Heart right ventricle (tissue), 16 donors: ENCODE results near the gene ADAMTS2. TPM values are rescaled to one million over a fixed set of nuclear protein-coding genes. Genes with fewer than 3 reads are reported as not detected.

Experiments used
- ATAC-seq, 8 donors: fragments of 200-7000 bp; cut with Tn5 transposase; one replicate each; pipeline ENCODE4 v1.9.1; 2020; ENCODE audit warnings: mild to moderate bottlenecking in 8 of 8, moderate library complexity in 8 of 8, moderate number of reproducible peaks in 1 of 8
- DNase-seq, 2 donors: peaks; one replicate each; pipeline ENCODE4 v3.0.0-alpha.2; 2020
- H3K27ac ChIP-seq, 10 donors: fragments of 200-600 bp; sonication (generic) in 2 of 10; one replicate each; pipeline versions ENCODE4 v1.5.0 to v1.8.0; 2020 to 2022; ENCODE audit warnings: mild to moderate bottlenecking in 3 of 10
- H3K27me3 ChIP-seq, 7 donors: fragments of 200-600 bp; one replicate each; pipeline ENCODE4 v1.8.0; 2021 to 2022; ENCODE audit warnings: mild to moderate bottlenecking in 2 of 7
- H3K36me3 ChIP-seq, 9 donors: fragments of 200-600 bp; sonication (generic) in 1 of 9; one replicate each; pipeline versions ENCODE4 v1.5.0 to v1.8.0; 2020 to 2022; ENCODE audit warnings: mild to moderate bottlenecking in 2 of 9
- H3K4me1 ChIP-seq, 9 donors: fragments of 200-600 bp; sonication (generic) in 1 of 9; one replicate each; pipeline versions ENCODE4 v1.5.0 to v1.8.0; 2020 to 2022; ENCODE audit warnings: mild to moderate bottlenecking in 4 of 9
- H3K4me3 ChIP-seq, 10 donors: fragments of 200-600 bp; sonication (generic) in 2 of 10; one replicate each; pipeline versions ENCODE4 v1.5.0 to v1.8.0; 2020 to 2022; ENCODE audit warnings: mild to moderate bottlenecking in 7 of 10, moderate library complexity in 2 of 10
- H3K9me3 ChIP-seq, 11 donors: fragments of 200-600 bp in 10 of 11; sonication (generic) in 2 of 11; one replicate each; pipeline versions ENCODE4 v1.5.0 to v1.8.0; 2013 to 2022; ENCODE audit warnings: mild to moderate bottlenecking in 2 of 11, control low read depth in 1 of 11, moderate library complexity in 1 of 11
- WGBS, 2 donors: extraction: QIAGEN DNeasy Blood & Tissue Kit; methylation state at CpG; one replicate each; pipeline ENCODE4 v1.1.7; 2013; ENCODE audit warnings: inconsistent platforms in 1 of 2; 5-methylcytosine and 5-hydroxymethylcytosine counted together
- intact Hi-C, 10 donors: fragments of 100-400 bp; cut with DNase I; formaldehyde crosslinking; loops; one replicate each; pipeline versions ENCODE4 v1.11.1 to v1.14.2; 2022
- polyA plus RNA-seq, 2 donors: library from polyadenylated mRNA; stranded (reverse); fragments of 200-250 nt; gene quantifications; one replicate each; pipeline ENCODE4 v1.2.3, GENCODE V29; 2013
- total RNA-seq, 10 donors: library from RNA; stranded (reverse); fragmentation: NEBNext Ultra II Directional in 3 of 10; extraction: Animal tissue kit (Norgen Biotek cat#: 25700) in 3 of 10; gene quantifications; one replicate each; pipeline versions ENCODE4 v1.2.1 to v1.2.4, GENCODE V29; 2021 to 2023
- TF ChIP-seq, protein P1 (sequence below), 9 donors: fragments of 200-600 bp; sonication (generic) in 2 of 9; IDR thresholded peaks; one replicate each; pipeline versions ENCODE4 v1.5.0 to v1.8.0; 2021 to 2022; ENCODE audit warnings: antibody characterized with exemption in 9 of 9, mild to moderate bottlenecking in 5 of 9, moderate library complexity in 1 of 9
- donor health status: Arrhythmogenic right ventricular cardiomyopathy.
- donor health status: ischemic (EF 13 %, LVEDD 7.1; RV severe dilation, severe dysfunction).
- donor health status: healthy with polysubstance abuse.
- donor health status: DM: no; HTN: yes; CAD: no.
- donor health status: DM: no; HTN: no; CAD: no.
- donor health status: ischemic (EF 25% LVEDD 6.9; RV normal size, moderate dysfunction).
- donor health status: ischemic (EF 25% LVEDD 5.7; RV mildly dilated, moderate dysfunction).
- donor health status: healthy.
- donor health status: DM: yes; HTN: yes; CAD: no.
- donor health status: Ischemic cardiomyopathy.
- donor health status: ischemic (EF 35%, LVEDD 5.7; RV mildly dilated, moderate dysfunction).
- donor health status: nonischemic (EF 11% LVEDD 7.7; RV severe dilation, severe dysfunction).
- donor health status: DM: yes; HTN: yes; CAD: no.
- donor health status: PGD.
- donor health status: ischemic (EF 29% LVEDD 5.4; RV normal size, mild dysfunction).
- donor health status: nonischemic (EF 23%, LVEDD 6.1; RV moderate dilation, normal function).

Gene ADAMTS2
- total and polyA plus RNA-seq, 12 donors, result 1.7 to 13.5 (median 3.9) TPM

DNA sequence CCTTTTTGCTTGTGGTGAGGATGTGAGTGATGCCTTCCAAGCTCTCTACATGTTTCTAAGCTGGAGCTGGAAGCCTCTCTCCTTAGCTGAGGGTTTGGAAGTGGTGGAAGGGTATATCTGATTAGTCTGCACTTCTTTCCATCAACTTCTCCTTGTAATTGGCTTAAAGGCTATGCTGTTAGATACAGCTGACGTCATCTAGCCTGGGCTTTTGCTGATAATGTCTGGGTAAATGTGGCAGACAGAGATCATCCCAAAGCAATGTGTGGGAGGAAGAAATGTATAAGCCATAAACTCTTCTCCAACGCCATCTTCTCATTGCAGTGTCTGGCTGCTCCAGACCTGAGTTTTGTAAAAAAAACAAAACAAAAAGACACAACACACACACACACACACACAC is 255.8 kb downstream of the ADAMTS2 start:
- Histone ChIP-seq H3K27ac (no peak overlapping the region), H3K27me3 (no peaks in the 10 kb centered on the region), H3K36me3 (peaks cover 0 to 4% (median 0%) of the 10 kb centered on the region in 9 donors), H3K4me1 (no peaks in the 10 kb centered on the region), H3K9me3 (peaks cover 0 to 100% (median 92%) of the 10 kb centered on the region in 11 donors), H3K4me3 (no peak overlapping the region)
- 51 to 74% methylated on average over 2 of the region's 2 CpGs for WGBS, 2 donors
- DNase-seq (no peak), ATAC-seq (no peak)
- intact Hi-C loops, result no loop called here
- TF ChIP-seq, protein P1, sequence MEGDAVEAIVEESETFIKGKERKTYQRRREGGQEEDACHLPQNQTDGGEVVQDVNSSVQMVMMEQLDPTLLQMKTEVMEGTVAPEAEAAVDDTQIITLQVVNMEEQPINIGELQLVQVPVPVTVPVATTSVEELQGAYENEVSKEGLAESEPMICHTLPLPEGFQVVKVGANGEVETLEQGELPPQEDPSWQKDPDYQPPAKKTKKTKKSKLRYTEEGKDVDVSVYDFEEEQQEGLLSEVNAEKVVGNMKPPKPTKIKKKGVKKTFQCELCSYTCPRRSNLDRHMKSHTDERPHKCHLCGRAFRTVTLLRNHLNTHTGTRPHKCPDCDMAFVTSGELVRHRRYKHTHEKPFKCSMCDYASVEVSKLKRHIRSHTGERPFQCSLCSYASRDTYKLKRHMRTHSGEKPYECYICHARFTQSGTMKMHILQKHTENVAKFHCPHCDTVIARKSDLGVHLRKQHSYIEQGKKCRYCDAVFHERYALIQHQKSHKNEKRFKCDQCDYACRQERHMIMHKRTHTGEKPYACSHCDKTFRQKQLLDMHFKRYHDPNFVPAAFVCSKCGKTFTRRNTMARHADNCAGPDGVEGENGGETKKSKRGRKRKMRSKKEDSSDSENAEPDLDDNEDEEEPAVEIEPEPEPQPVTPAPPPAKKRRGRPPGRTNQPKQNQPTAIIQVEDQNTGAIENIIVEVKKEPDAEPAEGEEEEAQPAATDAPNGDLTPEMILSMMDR (IDR thresholded peaks at IDR 0.05), result no peak

DNA sequence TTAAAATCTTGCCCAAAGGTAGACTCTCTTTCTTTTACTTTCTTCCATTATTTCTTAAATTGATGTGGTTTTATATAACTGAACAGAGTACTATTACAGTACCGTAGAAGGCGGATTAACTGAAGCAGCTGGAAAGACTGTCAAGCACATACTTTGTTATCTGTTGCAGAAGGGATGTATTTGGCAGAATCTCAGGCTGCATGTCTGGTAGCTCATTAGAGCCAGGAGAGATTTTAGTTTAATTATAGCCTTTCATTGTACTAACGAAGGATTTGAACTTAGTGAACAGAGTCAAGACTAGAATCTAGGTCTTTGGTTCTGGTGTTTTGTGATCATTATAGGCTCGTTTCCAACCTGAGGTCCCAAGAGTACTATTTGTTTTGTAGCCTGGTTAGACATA is 264.5 kb downstream of the ADAMTS2 start:
- Histone ChIP-seq H3K9me3 (peaks cover 18 to 100% (median 100%) of the 10 kb centered on the region in 11 donors), H3K4me1 (no peaks in the 10 kb centered on the region), H3K27me3 (no peaks in the 10 kb centered on the region), H3K4me3 (no peak overlapping the region), H3K27ac (no peak overlapping the region), H3K36me3 (peaks cover 21 to 88% (median 67%) of the 10 kb centered on the region in 9 donors)
- WGBS, 2 donors, result 93 to 95% methylated on average over 4 of the region's 4 CpGs
- TF ChIP-seq, protein P1 (IDR thresholded peaks at IDR 0.05), result no peak
- DNase-seq, result no peak
- intact Hi-C loops, result no loop called here
- no peak for ATAC-seq

DNA sequence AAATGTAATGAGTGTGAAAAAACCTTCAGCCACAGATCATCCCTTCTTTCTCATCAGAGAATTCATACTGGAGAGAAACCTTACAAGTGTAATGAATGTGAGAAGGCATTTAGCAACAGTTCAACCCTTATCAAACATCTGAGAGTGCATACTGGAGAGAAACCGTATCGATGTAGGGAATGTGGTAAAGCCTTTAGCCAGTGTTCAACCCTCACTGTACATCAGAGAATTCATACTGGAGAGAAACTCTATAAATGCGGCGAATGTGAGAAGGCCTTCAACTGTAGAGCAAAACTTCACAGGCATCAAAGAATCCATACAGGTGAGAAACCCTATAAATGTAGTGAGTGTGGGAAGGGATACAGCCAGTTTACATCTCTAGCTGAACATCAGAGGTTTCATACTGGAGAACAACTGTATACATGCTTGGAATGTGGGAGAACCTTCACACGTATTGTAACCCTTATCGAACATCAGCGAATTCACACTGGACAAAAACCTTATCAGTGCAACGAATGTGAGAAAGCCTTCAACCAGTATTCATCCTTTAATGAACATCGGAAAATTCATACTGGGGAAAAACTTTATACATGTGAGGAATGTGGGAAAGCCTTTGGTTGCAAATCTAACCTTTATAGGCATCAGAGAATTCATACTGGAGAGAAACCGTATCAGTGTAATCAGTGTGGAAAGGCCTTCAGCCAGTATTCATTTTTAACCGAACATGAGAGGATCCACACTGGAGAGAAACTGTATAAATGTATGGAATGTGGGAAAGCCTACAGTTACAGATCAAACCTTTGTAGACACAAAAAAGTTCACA is 265.9 kb downstream of the ADAMTS2 start:
- intact Hi-C loops, result no loop called here
- no peak overlapping the region for H3K27ac ChIP-seq
- WGBS, 2 donors, result 97 to 99% methylated on average over 11 of the region's 11 CpGs
- no peak overlapping the region for H3K4me3 ChIP-seq
- DNase-seq (no peak), ATAC-seq (no peak)
- H3K9me3 ChIP-seq, result peaks cover 19 to 100% (median 100%) of the 10 kb centered on the region in 11 donors
- TF ChIP-seq, protein P1 (IDR thresholded peaks at IDR 0.05), result no peak
- no peaks in the 10 kb centered on the region for H3K27me3 ChIP-seq
- peaks cover 21 to 100% (median 78%) of the 10 kb centered on the region in 9 donors for H3K36me3 ChIP-seq
- no peaks in the 10 kb centered on the region for H3K4me1 ChIP-seq

DNA sequence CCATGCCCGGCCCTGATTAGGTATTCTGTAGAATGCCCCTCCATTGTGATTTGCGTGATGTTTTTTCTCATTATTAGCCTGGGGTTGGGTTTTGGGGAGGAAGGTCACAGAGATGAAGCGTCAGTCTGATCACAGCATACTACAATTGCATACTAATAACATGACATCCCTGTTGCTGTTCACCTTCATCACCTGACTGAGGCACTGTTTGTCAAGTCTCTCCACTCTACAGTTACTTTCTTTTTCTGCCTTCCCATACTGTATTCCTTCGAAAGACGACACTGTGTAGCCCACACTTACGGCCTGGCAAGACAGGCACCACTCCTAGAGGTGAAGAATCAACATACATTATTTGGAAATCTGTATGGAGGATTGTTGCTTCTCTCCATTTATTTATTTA is 279.6 kb downstream of the ADAMTS2 start:
- Histone ChIP-seq H3K36me3 (peaks cover 0 to 86% (median 53%) of the 10 kb centered on the region in 9 donors), H3K27me3 (no peaks in the 10 kb centered on the region), H3K4me1 (peaks cover 5 to 14% (median 10%) of the 10 kb centered on the region in 9 donors), H3K9me3 (peaks cover 0 to 79% (median 44%) of the 10 kb centered on the region in 11 donors), H3K4me3 (no peak overlapping the region), H3K27ac (no peak overlapping the region)
- DNase-seq, result no peak
- ATAC-seq, result no peak
- intact Hi-C loops, result no loop called here
- WGBS, 2 donors, result 97 to 98% methylated on average over 6 of the region's 6 CpGs
- TF ChIP-seq, protein P1 (IDR thresholded peaks at IDR 0.05), result no peak
